Osteoblast (primary cell): Measurements from ENCODE around the gene TMEM52. TPM values are rescaled to one million over a fixed set of nuclear protein-coding genes. Genes with fewer than 3 reads are reported as not detected.

Source experiments
- DNase-seq: peaks from one replicate; pipeline ENCODE4 v3.0.0; 2011; ENCODE audit warnings: low spot score, mixed read lengths; ENCODE audit not compliant: insufficient read length; ENCODE audit errors: missing footprints
- H2AFZ ChIP-seq: 2 replicates; pipeline ENCODE4 v1.6.0; 2011; ENCODE audit warnings: mild to moderate bottlenecking, low read length
- H3K27ac ChIP-seq: 2 replicates; pipeline ENCODE4 v1.5.1; 2011; ENCODE audit warnings: mild to moderate bottlenecking, low read depth, low read length, moderate library complexity
- H3K27me3 ChIP-seq: 2 replicates; pipeline ENCODE4 v1.6.0; 2012; ENCODE audit warnings: mild to moderate bottlenecking, control low read depth, inconsistent platforms, low read length, moderate library complexity; ENCODE audit not compliant: insufficient read depth
- H3K36me3 ChIP-seq: 2 replicates; pipeline ENCODE4 v1.5.1; 2011; ENCODE audit warnings: mild to moderate bottlenecking, low read length, control low read depth, moderate library complexity; ENCODE audit not compliant: insufficient read depth
- H3K4me1 ChIP-seq: 2 replicates; pipeline ENCODE4 v1.5.1; 2011; ENCODE audit warnings: mild to moderate bottlenecking, low read length, control low read depth, moderate library complexity; ENCODE audit not compliant: insufficient read depth
- H3K4me2 ChIP-seq: 2 replicates; pipeline ENCODE4 v1.6.0; 2011; ENCODE audit warnings: mild to moderate bottlenecking, low read length; ENCODE audit not compliant: insufficient read depth
- H3K4me3 ChIP-seq: fragments of 200-600 bp; sonication (generic); 3 replicates; pipeline ENCODE4 v1.5.1; 2012; ENCODE audit warnings: mild to moderate bottlenecking, low read length, inconsistent platforms; ENCODE audit not compliant: insufficient read depth
- H3K79me2 ChIP-seq: 2 replicates; pipeline ENCODE4 v1.6.0; 2012; ENCODE audit warnings: mild to moderate bottlenecking, low read length, control low read depth, inconsistent platforms; ENCODE audit not compliant: insufficient read depth
- H3K9me3 ChIP-seq: 2 replicates; pipeline ENCODE4 v1.5.1; 2011; ENCODE audit warnings: low read depth, low read length, control low read depth
- H4K20me1 ChIP-seq: 2 replicates; pipeline ENCODE4 v1.6.0; 2012; ENCODE audit warnings: mild to moderate bottlenecking, low read length, control low read depth; ENCODE audit not compliant: insufficient read depth
- total RNA-seq: library from RNA; depleted of rRNA; stranded (reverse); fragments of >200 nt; gene quantifications from 2 replicates; pipeline ENCODE4 v1.2.3, GENCODE V29; 2012
- TF ChIP-seq, protein P1 (sequence below): IDR thresholded peaks from 2 replicates; pipeline ENCODE4 v1.5.1; 2011; ENCODE audit warnings: mild to moderate bottlenecking, low read depth, low read length, moderate library complexity; ENCODE audit errors: extremely low read depth

The TMEM52 gene
- total RNA-seq, 1 donor: not detected

DNA sequence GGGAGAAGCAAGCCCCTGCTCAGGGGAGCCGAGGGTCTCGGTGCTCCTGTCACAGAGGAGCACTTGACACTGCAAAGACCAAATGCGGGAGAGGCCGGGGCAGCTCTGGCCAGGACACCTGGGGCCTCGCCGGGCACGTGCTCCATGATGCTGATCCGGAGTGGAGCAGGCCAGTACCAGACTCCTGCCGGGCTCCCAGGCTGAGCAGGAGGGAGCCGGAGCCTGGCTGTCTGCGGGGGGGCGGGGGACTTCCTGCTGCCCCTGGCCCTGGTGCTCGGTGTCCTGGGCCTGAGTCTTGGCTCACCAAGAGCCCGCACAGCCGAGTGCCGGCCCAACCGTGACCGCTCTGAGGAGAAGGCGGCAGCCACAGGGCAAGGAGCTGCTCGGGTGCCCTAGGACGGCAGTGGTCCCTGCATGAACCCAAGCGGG lies 38.5 kb upstream of the TMEM52 start:
- no peak overlapping the region for H2AFZ ChIP-seq
- H3K4me2 ChIP-seq: no peak overlapping the region
- no peaks in the 10 kb centered on the region for H3K79me2 ChIP-seq
- TF ChIP-seq, protein P1, sequence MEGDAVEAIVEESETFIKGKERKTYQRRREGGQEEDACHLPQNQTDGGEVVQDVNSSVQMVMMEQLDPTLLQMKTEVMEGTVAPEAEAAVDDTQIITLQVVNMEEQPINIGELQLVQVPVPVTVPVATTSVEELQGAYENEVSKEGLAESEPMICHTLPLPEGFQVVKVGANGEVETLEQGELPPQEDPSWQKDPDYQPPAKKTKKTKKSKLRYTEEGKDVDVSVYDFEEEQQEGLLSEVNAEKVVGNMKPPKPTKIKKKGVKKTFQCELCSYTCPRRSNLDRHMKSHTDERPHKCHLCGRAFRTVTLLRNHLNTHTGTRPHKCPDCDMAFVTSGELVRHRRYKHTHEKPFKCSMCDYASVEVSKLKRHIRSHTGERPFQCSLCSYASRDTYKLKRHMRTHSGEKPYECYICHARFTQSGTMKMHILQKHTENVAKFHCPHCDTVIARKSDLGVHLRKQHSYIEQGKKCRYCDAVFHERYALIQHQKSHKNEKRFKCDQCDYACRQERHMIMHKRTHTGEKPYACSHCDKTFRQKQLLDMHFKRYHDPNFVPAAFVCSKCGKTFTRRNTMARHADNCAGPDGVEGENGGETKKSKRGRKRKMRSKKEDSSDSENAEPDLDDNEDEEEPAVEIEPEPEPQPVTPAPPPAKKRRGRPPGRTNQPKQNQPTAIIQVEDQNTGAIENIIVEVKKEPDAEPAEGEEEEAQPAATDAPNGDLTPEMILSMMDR: no peak
- no peak for DNase-seq
- no peaks in the 10 kb centered on the region for H3K4me1 ChIP-seq
- no peak overlapping the region for H3K27ac ChIP-seq
- no peaks in the 10 kb centered on the region for H3K36me3 ChIP-seq
- peaks cover 15% of the 10 kb centered on the region for H3K27me3 ChIP-seq
- H3K9me3 ChIP-seq: no peaks in the 10 kb centered on the region
- no peak overlapping the region for H3K4me3 ChIP-seq
- no peaks in the 10 kb centered on the region for H4K20me1 ChIP-seq

DNA sequence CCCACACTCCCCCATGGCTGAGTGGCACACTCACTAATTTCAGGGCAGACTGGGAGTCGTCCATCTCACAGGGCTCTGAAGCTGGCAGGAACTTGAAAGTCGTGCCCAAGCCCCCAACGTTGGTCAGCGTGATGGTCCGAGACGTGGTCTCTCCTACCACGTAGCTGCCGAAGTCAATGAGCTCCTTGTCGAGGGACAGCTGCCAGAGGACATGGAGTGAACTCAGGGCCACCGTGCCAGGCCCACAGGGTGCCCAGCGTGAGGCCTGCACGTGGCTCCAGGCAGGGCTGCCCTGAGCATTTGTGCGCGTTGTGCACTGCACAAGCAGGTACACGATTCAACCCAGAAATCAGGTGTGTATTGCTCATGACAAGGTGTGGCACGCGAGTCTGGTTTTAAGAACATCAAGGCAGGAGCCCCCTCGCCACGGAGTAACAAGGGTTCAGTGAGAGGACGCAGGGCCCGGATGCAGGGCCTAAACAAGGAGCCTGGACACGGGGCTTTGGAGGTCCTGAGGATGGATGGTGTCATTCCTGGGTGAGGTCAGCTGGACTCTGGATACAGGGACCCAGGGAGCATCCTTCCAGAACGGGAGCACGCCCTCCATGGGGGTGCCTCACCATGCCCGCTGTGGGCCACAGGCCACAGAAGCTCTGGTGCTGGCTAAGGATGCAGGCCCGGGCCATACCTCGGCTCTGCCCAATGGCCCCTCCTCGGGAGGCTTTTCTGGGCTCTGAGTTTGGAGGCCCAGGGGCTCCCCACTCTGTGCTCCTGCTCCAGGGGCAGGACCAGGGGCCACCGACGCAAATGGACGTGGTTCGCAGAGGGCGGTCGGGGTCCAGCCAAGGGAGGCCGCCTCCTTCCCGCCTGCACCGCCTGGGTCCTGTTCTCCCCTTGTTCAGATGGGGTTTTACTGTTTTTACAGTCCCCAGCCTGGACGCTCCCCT lies 37.8 kb upstream of the TMEM52 start:
- no peaks in the 10 kb centered on the region for H4K20me1 ChIP-seq
- H2AFZ ChIP-seq: no peak overlapping the region
- no peak overlapping the region for H3K4me2 ChIP-seq
- TF ChIP-seq, protein P1: no peak
- peaks cover 15% of the 10 kb centered on the region for H3K27me3 ChIP-seq
- H3K9me3 ChIP-seq: no peaks in the 10 kb centered on the region
- H3K27ac ChIP-seq: no peak overlapping the region
- H3K36me3 ChIP-seq: no peaks in the 10 kb centered on the region
- no peak overlapping the region for H3K4me3 ChIP-seq
- no peaks in the 10 kb centered on the region for H3K4me1 ChIP-seq
- no peak for DNase-seq
- H3K79me2 ChIP-seq: no peaks in the 10 kb centered on the region

DNA sequence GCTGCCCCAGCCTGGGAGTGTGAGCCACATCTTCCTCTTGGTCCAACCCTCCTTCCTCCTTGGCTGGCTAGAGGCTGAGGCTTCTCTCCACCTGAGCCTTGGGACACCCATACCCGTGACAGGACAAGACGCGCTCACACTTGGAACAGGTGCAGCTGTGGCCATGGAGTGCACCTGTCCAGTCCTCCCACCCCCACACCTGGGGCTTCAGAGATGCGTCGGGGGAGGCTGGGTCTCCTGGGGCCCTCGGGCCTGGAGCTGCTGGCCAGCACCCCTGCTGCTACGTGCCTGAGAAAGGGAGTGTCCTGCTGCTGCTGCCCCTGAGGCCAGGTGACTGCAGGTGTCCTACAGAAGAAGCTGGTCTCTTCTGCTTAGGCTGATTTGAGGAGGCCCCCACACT lies 37.0 kb upstream of the TMEM52 start:
- Histone ChIP-seq H4K20me1 (no peaks in the 10 kb centered on the region), H3K9me3 (no peaks in the 10 kb centered on the region), H3K79me2 (no peaks in the 10 kb centered on the region), H3K36me3 (no peaks in the 10 kb centered on the region), H3K27me3 (peaks cover 13% of the 10 kb centered on the region), H3K4me1 (no peaks in the 10 kb centered on the region), H3K4me2 (no peak overlapping the region), H3K27ac (no peak overlapping the region), H2AFZ (no peak overlapping the region), H3K4me3 (no peak overlapping the region)
- DNase-seq: no peak
- TF ChIP-seq, protein P1: no peak

DNA sequence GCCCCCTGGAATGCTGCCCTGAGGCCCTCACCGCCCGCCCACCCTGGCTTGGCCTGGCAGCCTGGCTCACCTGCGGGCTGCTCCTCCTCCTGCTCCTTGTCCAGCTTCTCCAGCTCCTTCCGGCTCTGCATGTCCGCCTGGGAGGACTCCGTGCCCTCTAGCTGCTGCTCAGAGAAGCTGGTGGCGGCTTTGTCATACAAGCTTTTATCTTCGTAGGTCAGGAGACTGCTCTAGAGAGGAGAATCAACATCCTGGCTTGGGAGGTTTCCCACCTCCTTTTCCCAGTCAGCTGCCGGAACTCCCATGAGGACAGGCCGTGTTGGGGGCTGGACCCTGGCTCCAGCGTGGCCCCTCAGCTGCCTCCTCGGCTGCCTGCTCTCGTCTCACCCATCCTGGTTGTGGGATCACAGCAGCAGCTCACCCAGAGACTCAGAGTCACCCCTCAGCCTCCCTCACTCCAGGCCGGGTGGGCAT lies 36.6 kb upstream of the TMEM52 start:
- Histone ChIP-seq H3K4me3 (no peak overlapping the region), H3K4me2 (no peak overlapping the region), H3K36me3 (no peaks in the 10 kb centered on the region), H4K20me1 (no peaks in the 10 kb centered on the region), H3K79me2 (no peaks in the 10 kb centered on the region), H3K4me1 (no peaks in the 10 kb centered on the region), H2AFZ (no peak overlapping the region), H3K9me3 (no peaks in the 10 kb centered on the region), H3K27me3 (peaks cover 8% of the 10 kb centered on the region), H3K27ac (no peak overlapping the region)
- TF ChIP-seq, protein P1: no peak
- no peak for DNase-seq
